LHCN-M2 (cell line): ENCODE results near the gene CCDC134. TPM values are rescaled to one million over a fixed set of nuclear protein-coding genes. Genes with fewer than 3 reads are reported as not detected.
A peak's percentile ranks its signal among the peaks of the same experiment; 100 is the strongest.
"Not testable (repeated sequence)": the region's sequence is repeated elsewhere in the genome, so short reads cannot be mapped to it uniquely, and the experiment has no call there.

Experiments used
- DNase-seq: peaks from one replicate; pipeline ENCODE4 v3.0.0-alpha.2; 2012; ENCODE audit warnings: low read depth
- total RNA-seq: library from RNA; depleted of rRNA; stranded (reverse); fragments of >200 nt; gene quantifications from 2 replicates; pipeline ENCODE4 v1.2.3, GENCODE V29; 2014

Gene CCDC134
- total RNA-seq, 1 experiment from 2014 or later = 14.6 TPM

GRCh38 chr22:41842996-41843970 lies 42.8 kb downstream of the CCDC134 start:
- no peak for DNase-seq

DNA sequence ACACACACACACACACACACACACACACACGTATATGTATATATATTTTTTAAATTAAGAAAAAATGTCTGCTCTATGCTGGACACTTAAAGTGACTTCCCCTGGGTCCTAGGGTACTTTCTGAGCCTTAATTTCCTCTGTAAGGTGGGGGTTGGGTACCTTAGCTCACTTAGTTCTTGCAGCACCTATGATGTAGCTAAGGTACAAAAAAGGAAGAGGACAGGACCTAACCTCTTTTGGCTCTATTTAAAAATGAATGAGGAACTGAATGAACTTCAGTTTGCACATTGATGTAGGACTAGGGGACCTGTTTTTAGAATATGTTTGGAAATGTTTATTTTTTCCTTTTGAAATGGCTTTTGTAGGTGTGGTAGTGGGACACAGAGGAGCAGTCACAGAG lies 43.6 kb downstream of the CCDC134 start:
- no peak for DNase-seq

GRCh38 chr22:41844513-41844912 lies 44.0 kb downstream of the CCDC134 start:
- no peak for DNase-seq

GRCh38 chr22:41845380-41846267 lies 45.1 kb downstream of the CCDC134 start:
- no peak for DNase-seq

GRCh38 chr22:41846268-41846987 lies 45.9 kb downstream of the CCDC134 start:
- no peak for DNase-seq

GRCh38 chr22:41847300-41847699 lies 46.8 kb downstream of the CCDC134 start:
- DNase-seq = no peak

DNA sequence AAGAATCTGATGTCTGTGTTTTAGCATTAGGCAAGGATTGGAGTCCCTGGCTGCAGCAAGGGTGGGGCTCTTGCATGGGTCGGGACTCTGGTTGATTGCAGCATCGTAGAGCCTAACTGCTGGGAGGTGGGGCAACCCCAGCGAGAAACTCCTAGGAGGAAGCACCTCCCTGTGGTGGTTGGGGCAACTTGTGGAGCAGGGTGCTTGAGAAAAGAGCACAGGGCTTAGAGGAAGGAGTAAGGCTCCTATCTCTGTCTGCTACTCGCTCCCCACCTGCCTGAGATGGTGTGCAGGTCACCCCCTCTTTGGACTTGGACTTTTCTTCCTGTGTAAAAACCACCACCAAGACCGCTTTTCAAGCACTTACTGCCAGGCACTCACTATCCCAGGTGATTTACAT lies 48.0 kb downstream of the CCDC134 start:
- no peak for DNase-seq

- no peak for DNase-seq
These were observed 56.0 kb downstream of the CCDC134 start for GRCh38 chr22:41856469-41856868.

DNA sequence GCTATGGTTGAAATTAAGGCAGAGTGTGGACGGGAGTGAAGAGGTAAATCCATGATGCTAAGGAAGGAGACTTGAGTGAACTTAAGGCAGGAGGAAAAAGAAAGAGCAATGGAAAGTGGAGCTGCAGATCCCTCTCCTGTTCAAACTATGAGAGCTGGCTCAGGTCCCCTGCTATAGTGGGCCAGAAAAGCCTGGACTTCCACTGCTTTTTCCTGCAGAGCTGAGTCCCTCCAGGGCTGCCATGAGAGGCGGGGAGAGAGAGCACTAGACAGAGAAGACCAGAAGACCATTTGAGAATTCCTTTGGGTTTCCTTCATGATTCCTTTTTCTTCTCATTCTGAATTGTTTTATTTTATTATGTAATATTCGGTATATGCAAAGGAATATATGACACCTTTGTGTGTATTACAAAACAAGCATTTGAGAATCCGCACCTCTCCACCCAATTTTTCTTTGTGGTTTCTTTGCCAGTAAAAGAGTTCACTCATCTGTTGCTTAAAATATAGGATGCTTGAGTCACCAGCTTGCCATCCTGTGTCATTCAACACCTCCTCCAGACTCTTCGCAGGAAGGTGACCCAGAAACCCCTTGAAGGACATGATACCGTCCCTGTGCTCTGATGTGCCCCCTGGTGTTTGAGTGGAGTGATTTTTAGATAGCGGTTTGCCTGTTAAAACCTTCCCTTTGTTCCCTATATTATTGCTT lies 56.8 kb downstream of the CCDC134 start:
- DNase-seq = peak; percentile 85

DNA sequence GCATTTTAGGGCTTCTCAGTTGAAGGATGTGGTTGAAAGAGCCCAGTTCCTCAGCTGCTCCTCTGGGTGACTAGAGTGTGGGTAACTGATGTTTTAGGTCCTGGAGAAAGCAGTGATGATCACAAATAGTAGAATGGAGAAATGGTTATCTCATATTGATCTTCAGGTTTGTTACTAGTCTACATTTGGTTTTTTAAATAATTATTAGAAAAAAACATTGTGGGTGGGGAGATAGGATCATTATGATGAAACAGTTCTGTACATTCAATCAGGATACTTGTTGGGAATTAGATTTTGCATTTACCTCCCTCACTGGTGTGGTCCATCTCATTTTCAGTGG lies 57.4 kb downstream of the CCDC134 start:
- DNase-seq = no peak

DNA sequence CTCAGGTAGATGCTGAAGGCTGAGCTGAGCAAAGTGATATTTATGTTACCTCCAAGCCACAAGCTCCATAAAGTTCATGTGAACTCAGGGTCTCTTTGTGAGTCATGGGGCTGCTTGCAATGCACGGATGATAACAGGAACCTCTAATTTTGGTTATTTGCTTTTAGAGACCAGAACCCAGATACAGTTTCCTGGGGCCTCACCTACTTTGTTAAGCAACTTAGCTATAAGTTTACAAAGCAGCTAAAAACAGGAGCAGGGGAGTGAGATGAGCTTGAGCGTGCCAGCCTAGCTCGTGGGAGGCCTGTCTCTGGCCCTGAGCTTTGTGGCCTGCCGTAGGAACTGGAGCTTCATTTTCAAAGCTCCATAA lies 61.7 kb downstream of the CCDC134 start:
- no peak for DNase-seq

GRCh38 chr22:41862530-41863266 lies 62.2 kb downstream of the CCDC134 start:
- no peak for DNase-seq

DNA sequence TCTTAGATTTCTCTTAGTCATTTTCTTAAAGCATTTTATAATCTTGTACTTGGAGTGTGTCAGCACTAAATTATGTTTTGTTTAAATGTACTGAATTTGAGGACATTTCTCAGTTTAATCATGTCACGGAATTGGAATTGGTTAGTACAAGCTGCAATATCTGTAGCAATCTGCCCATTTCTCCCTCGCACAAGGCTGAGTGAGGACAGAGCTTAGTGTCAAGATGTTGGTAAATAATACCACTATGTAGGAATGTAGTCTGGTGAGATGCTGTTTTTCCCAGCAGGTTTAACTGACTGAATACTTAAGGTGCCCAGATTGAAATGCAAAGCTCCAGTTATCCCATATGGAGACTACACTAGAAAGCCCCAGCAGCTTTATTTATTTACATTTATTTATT lies 63.0 kb downstream of the CCDC134 start:
- no peak for DNase-seq

- DNase-seq = no peak
These were observed 68.1 kb downstream of the CCDC134 start for GRCh38 chr22:41868556-41868955.

DNA sequence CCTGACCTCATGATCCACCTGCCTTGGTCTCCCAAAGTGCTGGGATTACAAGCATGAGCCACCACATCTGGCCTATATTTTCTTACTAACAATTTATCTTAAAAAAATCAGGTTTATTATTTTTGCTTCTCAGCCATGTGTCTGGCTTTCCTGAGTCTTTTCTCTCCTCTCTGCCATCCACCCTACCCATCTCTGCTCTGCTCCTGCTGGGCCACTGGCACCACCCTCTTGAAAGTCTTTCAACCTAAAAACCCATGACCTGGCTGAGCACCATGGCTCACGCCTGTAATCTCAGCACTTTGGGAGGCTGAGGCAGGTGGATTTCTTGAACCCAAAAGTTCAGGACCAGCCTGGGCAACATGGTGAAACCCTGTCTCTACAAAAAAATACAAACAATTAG lies 69.6 kb downstream of the CCDC134 start:
- DNase-seq = not testable (repeated sequence)

- DNase-seq = no peak
These were observed 70.3 kb downstream of the CCDC134 start for GRCh38 chr22:41870786-41871185.

DNA sequence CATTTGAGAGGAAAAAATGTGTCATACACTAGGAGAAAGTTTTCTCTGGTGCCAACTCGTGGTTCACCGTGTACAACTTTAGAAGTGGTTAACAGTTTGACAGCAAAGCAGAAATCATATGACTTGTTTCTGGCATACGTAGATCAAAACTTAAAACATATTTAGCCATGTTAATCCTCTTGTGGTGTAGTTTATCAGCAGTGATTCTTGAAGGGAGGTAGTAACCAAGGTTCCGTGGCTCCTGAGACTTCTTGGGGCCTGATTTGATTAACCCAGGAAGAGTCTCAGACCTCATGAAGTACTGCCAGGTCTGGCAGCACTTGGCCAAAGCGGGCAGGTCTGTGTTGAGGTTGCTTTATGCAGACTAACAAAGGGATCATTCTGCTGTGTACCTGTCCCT lies 72.9 kb downstream of the CCDC134 start:
- DNase-seq = no peak

GRCh38 chr22:41874090-41874489 lies 73.6 kb downstream of the CCDC134 start:
- DNase-seq = no peak

DNA sequence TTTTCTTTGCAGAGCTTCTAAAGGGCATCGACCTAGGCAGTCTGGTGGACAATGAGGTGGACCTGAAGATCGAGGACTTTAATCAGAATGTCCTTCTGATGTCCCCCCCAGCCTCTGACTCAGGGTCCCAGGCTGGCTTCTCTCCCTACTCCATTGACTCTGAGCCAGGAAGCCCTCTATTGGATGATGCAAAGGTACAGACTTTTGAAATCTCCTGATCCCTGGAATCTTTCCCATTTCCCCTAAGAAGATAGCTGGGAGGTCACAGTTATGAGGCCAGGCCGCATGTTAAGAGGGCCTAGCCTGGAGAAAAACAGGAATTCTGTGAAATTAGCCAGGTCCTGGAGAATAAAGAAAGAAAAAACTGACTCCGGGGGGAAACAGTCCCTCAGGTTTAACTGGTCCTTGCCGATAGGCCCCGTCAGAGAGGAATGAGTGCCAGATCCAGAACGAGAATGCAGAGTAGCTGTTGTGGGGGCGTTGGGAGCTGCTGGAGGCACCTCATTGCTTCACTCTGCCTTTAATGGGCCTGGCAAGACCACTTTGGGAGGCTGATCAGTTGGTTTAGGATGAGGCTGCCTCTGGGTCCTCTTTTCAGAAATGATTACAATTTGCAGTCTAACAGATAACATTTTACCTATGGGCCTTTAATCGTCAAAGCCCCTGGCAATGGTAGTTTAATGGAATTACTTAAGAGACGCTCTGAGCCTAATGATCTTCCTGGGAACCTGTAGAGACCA lies 75.2 kb downstream of the CCDC134 start:
- no peak for DNase-seq
